HEK293 (cell line): Measurements from ENCODE around the gene MRPL14.

Experiments used
- CTCF ChIA-PET: fragments of 350-600 bp; formaldehyde crosslinking; extraction: SDS; loops from one replicate; lab custom pipeline; 2021; ENCODE audit warnings: antibody characterized with exemption; lab: Yijun Ruan, JAX
- POLR2A ChIA-PET: fragments of 300-600 bp; formaldehyde crosslinking; extraction: SDS; loops from one replicate; lab custom pipeline; 2020; ENCODE audit warnings: antibody characterized with exemption, inconsistent platforms; lab: Yijun Ruan, JAX
- H3K27ac ChIP-seq: fragments of 200-500 bp; sonication (Bioruptor generic); 2 replicates; pipeline ENCODE4 v1.5.1; 2014; ENCODE audit warnings: low read depth, low read length, control low read depth, inconsistent platforms; ENCODE audit errors: extremely low read depth
- H3K36me3 ChIP-seq, 2 experiments: fragments of 200-500 bp in 1 of 2; sonication (Bioruptor generic) in 1 of 2; 1 replicate in 1 of 2; 2 replicates in 1 of 2; pipeline ENCODE4 v1.5.1; 2014 to 2017; ENCODE audit warnings: inconsistent platforms in 2 of 2, low read length in 2 of 2; ENCODE audit not compliant: control insufficient read depth in 2 of 2, insufficient read depth in 1 of 2
- H3K4me1 ChIP-seq: fragments of 200-500 bp; sonication (Bioruptor generic); 2 replicates; pipeline ENCODE4 v1.5.1; 2014; ENCODE audit warnings: mild to moderate bottlenecking, low read length, inconsistent platforms; ENCODE audit not compliant: control insufficient read depth, insufficient read depth
- H3K4me3 ChIP-seq: 2 replicates; pipeline ENCODE4 v1.5.1; 2011; ENCODE audit warnings: low read depth, mild to moderate bottlenecking, control low read depth, low read length, moderate library complexity
- H3K9me3 ChIP-seq: fragments of 200-500 bp; sonication (Bioruptor generic); 2 replicates; pipeline ENCODE4 v1.5.1; 2014; ENCODE audit warnings: low read depth, low read length, inconsistent platforms; ENCODE audit not compliant: control insufficient read depth, insufficient read depth
- FEZF1 ChIP-seq: fragments of 450-650 bp; formaldehyde crosslinking; IDR thresholded peaks from 2 replicates; pipeline ENCODE4 v1.5.1; 2016; ENCODE audit warnings: missing biosample characterization, missing genetic modification characterization
- GFI1B ChIP-seq: fragments of 450-650 bp; formaldehyde crosslinking; IDR thresholded peaks from 2 replicates; pipeline ENCODE4 v1.5.1; 2016; ENCODE audit warnings: missing biosample characterization, missing genetic modification characterization
- GLIS1 ChIP-seq: fragments of 450-650 bp; formaldehyde crosslinking; IDR thresholded peaks from 2 replicates; pipeline ENCODE4 v1.5.1; 2016; ENCODE audit warnings: missing biosample characterization, missing genetic modification characterization
- HOXC10 ChIP-seq: sonication (generic); formaldehyde crosslinking; IDR thresholded peaks from 2 replicates; pipeline ENCODE4 v1.8.1; 2023; ENCODE audit warnings: mild to moderate bottlenecking, missing genetic modification reagents
- PRDM6 ChIP-seq: fragments of 450-650 bp; formaldehyde crosslinking; IDR thresholded peaks from 2 replicates; pipeline ENCODE4 v1.5.1; 2017; ENCODE audit warnings: missing biosample characterization, missing genetic modification characterization
- SCRT2 ChIP-seq: fragments of 450-650 bp; formaldehyde crosslinking; IDR thresholded peaks from 2 replicates; pipeline ENCODE4 v1.5.1; 2016; ENCODE audit warnings: missing biosample characterization, missing genetic modification characterization
- WT1 ChIP-seq: fragments of 450-650 bp; formaldehyde crosslinking; IDR thresholded peaks from 2 replicates; pipeline ENCODE4 v1.5.1; 2016; ENCODE audit warnings: missing biosample characterization, missing genetic modification characterization
- ZBTB17 ChIP-seq: fragments of 450-650 bp; formaldehyde crosslinking; IDR thresholded peaks from 2 replicates; pipeline ENCODE4 v1.5.1; 2016; ENCODE audit warnings: missing biosample characterization, missing genetic modification characterization
- ZNF112 ChIP-seq: fragments of 450-650 bp; formaldehyde crosslinking; IDR thresholded peaks from 2 replicates; pipeline ENCODE4 v1.5.0; 2017; ENCODE audit warnings: missing biosample characterization, missing genetic modification characterization
- ZNF248 ChIP-seq: fragments of 450-650 bp; formaldehyde crosslinking; IDR thresholded peaks from 2 replicates; pipeline ENCODE4 v1.5.1; 2017; ENCODE audit warnings: missing biosample characterization, missing genetic modification characterization
- ZNF311 ChIP-seq: fragments of 450-650 bp; formaldehyde crosslinking; IDR thresholded peaks from 2 replicates; pipeline ENCODE4 v1.5.1; 2017; ENCODE audit warnings: missing biosample characterization, missing genetic modification characterization, borderline replicate concordance
- ZNF423 ChIP-seq: fragments of 450-650 bp; formaldehyde crosslinking; IDR thresholded peaks from 2 replicates; pipeline ENCODE4 v1.5.1; 2016; ENCODE audit warnings: missing biosample characterization, missing genetic modification characterization
- ZNF473 ChIP-seq: fragments of 450-650 bp; formaldehyde crosslinking; IDR thresholded peaks from 2 replicates; pipeline ENCODE4 v1.5.1; 2017; ENCODE audit warnings: missing biosample characterization, missing genetic modification characterization
- ZNF544 ChIP-seq: fragments of 450-650 bp; formaldehyde crosslinking; IDR thresholded peaks from 2 replicates; pipeline ENCODE4 v1.5.0; 2017; ENCODE audit warnings: missing biosample characterization, missing genetic modification characterization
- ZNF558 ChIP-seq: fragments of 450-650 bp; formaldehyde crosslinking; IDR thresholded peaks from 2 replicates; pipeline ENCODE4 v1.5.1; 2016; ENCODE audit warnings: missing biosample characterization, missing genetic modification characterization
- ZNF571 ChIP-seq: fragments of 450-650 bp; formaldehyde crosslinking; IDR thresholded peaks from 2 replicates; pipeline ENCODE4 v1.5.0; 2017; ENCODE audit warnings: missing biosample characterization, missing genetic modification characterization
- ZNF621 ChIP-seq: fragments of 450-650 bp; formaldehyde crosslinking; IDR thresholded peaks from 2 replicates; pipeline ENCODE4 v1.5.1; 2017; ENCODE audit warnings: missing biosample characterization, missing genetic modification characterization
- ZNF624 ChIP-seq: fragments of 450-650 bp; formaldehyde crosslinking; IDR thresholded peaks from 2 replicates; pipeline ENCODE4 v1.5.1; 2017; ENCODE audit warnings: missing biosample characterization, missing genetic modification characterization
- ZNF660 ChIP-seq: fragments of 450-650 bp; IDR thresholded peaks from 2 replicates; pipeline ENCODE4 v1.5.1; 2018; ENCODE audit warnings: missing biosample characterization, mild to moderate bottlenecking, missing genetic modification characterization
- ZNF677 ChIP-seq: fragments of 450-650 bp; IDR thresholded peaks from 2 replicates; pipeline ENCODE4 v1.5.0; 2018; ENCODE audit warnings: missing biosample characterization, mild to moderate bottlenecking, missing genetic modification characterization, moderate library complexity
- ZNF701 ChIP-seq: fragments of 450-650 bp; formaldehyde crosslinking; IDR thresholded peaks from 2 replicates; pipeline ENCODE4 v1.5.1; 2016; ENCODE audit warnings: missing biosample characterization, missing genetic modification characterization
- ZSCAN23 ChIP-seq: fragments of 450-650 bp; formaldehyde crosslinking; IDR thresholded peaks from 2 replicates; pipeline ENCODE4 v1.5.1; 2016; ENCODE audit warnings: missing biosample characterization, missing genetic modification characterization
- TF ChIP-seq, protein P1 (sequence below): fragments of 450-650 bp; formaldehyde crosslinking; conservative IDR thresholded peaks from 2 replicates; pipeline ENCODE4 v1.5.1; 2016; ENCODE audit warnings: low read depth, missing biosample characterization, missing genetic modification characterization
- TF ChIP-seq, protein P2 (sequence below): fragments of 450-650 bp; IDR thresholded peaks from 2 replicates; pipeline ENCODE4 v1.5.1; 2018; ENCODE audit warnings: missing biosample characterization, mild to moderate bottlenecking, missing genetic modification characterization
- TF ChIP-seq, protein P3 (sequence below): fragments of 450-650 bp; formaldehyde crosslinking; IDR thresholded peaks from 2 replicates; pipeline ENCODE4 v1.5.1; 2017; ENCODE audit warnings: missing biosample characterization, missing genetic modification characterization

The MRPL14 gene

GRCh38 chr6:44105993-44106740, 21.1 kb downstream of the MRPL14 start:
- no peaks in the 10 kb centered on the region for H3K9me3 ChIP-seq
- no peak overlapping the region for H3K27ac ChIP-seq
- H3K4me3 ChIP-seq = no peak overlapping the region
- ChIA-PET POLR2A (interaction anchor here (0.5 kb wide), 1 partner anchor 487 kb away, joined by 3 read pairs; no protein-coding TSS in a partner anchor), CTCF (interaction anchor here (0.8 to 1.2 kb wide), 4 partner anchors 8 to 129 kb away, joined by 3 to 6 read pairs (median 4); no protein-coding TSS in a partner anchor)
- H3K4me1 ChIP-seq = 0 out of 2 replicates have a peak, but pooled peaks cover 4% of the 10 kb centered on the region
- peaks cover 13 to 85% of the 10 kb centered on the region in 2 experiments; a peak in 2 of 3 replicates for H3K36me3 ChIP-seq
- peak; percentile 43 for TF ChIP-seq FEZF1
- peak; percentile 59; the same call in 1 of the 2 replicates for TF ChIP-seq PRDM6
- no peak for TF ChIP-seq ZNF701 (tag by site-specific recombination)
- TF ChIP-seq ZBTB17 = 0 out of 2 replicates have a peak, but pooled peaks have one; percentile 31
- no peak for TF ChIP-seq HOXC10 (CRISPR knock-in tag)
- TF ChIP-seq, protein P1, sequence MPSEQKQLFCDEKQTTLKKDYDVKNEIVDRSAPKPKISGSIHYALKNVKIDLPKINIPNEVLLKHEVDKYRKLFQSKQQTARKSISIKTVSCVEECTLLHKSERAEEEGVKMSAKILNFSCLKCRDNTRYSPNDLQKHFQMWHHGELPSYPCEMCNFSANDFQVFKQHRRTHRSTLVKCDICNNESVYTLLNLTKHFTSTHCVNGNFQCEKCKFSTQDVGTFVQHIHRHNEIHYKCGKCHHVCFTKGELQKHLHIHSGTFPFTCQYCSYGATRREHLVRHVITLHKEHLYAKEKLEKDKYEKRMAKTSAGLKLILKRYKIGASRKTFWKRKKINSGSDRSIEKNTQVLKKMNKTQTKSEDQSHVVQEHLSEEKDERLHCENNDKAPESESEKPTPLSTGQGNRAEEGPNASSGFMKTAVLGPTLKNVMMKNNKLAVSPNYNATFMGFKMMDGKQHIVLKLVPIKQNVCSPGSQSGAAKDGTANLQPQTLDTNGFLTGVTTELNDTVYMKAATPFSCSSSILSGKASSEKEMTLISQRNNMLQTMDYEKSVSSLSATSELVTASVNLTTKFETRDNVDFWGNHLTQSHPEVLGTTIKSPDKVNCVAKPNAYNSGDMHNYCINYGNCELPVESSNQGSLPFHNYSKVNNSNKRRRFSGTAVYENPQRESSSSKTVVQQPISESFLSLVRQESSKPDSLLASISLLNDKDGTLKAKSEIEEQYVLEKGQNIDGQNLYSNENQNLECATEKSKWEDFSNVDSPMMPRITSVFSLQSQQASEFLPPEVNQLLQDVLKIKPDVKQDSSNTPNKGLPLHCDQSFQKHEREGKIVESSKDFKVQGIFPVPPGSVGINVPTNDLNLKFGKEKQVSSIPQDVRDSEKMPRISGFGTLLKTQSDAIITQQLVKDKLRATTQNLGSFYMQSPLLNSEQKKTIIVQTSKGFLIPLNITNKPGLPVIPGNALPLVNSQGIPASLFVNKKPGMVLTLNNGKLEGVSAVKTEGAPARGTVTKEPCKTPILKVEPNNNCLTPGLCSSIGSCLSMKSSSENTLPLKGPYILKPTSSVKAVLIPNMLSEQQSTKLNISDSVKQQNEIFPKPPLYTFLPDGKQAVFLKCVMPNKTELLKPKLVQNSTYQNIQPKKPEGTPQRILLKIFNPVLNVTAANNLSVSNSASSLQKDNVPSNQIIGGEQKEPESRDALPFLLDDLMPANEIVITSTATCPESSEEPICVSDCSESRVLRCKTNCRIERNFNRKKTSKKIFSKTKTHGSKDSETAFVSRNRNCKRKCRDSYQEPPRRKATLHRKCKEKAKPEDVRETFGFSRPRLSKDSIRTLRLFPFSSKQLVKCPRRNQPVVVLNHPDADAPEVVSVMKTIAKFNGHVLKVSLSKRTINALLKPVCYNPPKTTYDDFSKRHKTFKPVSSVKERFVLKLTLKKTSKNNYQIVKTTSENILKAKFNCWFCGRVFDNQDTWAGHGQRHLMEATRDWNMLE = no peak
- TF ChIP-seq GFI1B (tag by site-specific recombination) = no peak
- TF ChIP-seq ZNF558 (tag by site-specific recombination) = no peak
- TF ChIP-seq GLIS1 (tag by site-specific recombination) = no peak
- peak; percentile 68; the same call in 1 of the 2 replicates for TF ChIP-seq SCRT2 (tag by site-specific recombination)

DNA sequence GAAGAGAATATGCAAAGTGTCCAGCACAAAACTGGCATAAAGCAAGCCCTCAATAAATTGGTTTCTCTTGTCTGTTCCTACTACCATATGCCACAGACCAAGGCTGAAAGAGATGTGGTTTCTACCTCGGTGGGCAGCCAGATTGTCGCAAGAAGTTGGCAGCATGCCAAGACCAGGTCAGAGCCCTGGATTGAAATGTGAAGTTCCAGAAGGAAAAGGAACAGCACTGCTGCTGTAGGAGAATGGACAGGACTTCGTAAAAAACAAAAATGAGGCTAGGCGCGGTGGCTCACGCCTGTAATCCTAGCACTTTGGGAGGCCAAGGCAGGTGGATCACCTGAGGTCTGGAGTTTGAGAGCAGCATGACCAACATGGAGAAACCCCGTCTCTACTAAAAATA, 22.1 kb downstream of the MRPL14 start:
- H3K4me1 ChIP-seq = 0 out of 2 replicates have a peak, but pooled peaks cover 4% of the 10 kb centered on the region
- no peaks in the 10 kb centered on the region for H3K9me3 ChIP-seq
- ChIA-PET POLR2A (no interaction called here), CTCF (interaction anchor here (0.8 to 1.0 kb wide), 2 partner anchors 9 to 14 kb away, joined by 3 to 4 read pairs; no protein-coding TSS in a partner anchor)
- peaks cover 11 to 83% of the 10 kb centered on the region in 2 experiments; a peak in 2 of 3 replicates for H3K36me3 ChIP-seq
- H3K4me3 ChIP-seq = no peak overlapping the region
- no peak overlapping the region for H3K27ac ChIP-seq
- TF ChIP-seq, protein P2, sequence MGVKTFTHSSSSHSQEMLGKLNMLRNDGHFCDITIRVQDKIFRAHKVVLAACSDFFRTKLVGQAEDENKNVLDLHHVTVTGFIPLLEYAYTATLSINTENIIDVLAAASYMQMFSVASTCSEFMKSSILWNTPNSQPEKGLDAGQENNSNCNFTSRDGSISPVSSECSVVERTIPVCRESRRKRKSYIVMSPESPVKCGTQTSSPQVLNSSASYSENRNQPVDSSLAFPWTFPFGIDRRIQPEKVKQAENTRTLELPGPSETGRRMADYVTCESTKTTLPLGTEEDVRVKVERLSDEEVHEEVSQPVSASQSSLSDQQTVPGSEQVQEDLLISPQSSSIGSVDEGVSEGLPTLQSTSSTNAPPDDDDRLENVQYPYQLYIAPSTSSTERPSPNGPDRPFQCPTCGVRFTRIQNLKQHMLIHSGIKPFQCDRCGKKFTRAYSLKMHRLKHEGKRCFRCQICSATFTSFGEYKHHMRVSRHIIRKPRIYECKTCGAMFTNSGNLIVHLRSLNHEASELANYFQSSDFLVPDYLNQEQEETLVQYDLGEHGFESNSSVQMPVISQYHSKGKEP (tag by site-specific recombination) = peak; percentile 47; the same call in 1 of the 2 replicates
- TF ChIP-seq WT1 (tag by site-specific recombination) (no peak), ZNF677 (peak; percentile 67; the same call in 1 of the 2 replicates), ZNF473 (tag by site-specific recombination) (peak; percentile 49; the same call in 1 of the 2 replicates), ZNF621 (0 out of 2 replicates have a peak, but pooled peaks have one; percentile 51), ZNF423 (tag by site-specific recombination) (0 out of 2 replicates have a peak, but pooled peaks have one; percentile 17), ZNF248 (tag by site-specific recombination) (0 out of 2 replicates have a peak, but pooled peaks have one; percentile 40), ZNF660 (tag by site-specific recombination) (peak; percentile 69; the same call in 1 of the 2 replicates), ZNF112 (tag by site-specific recombination) (peak; percentile 88), ZNF571 (tag by site-specific recombination) (peak; percentile 91; the same call in 1 of the 2 replicates), ZNF544 (tag by site-specific recombination) (peak; percentile 96), ZSCAN23 (no peak), ZNF624 (0 out of 2 replicates have a peak, but pooled peaks have one; percentile 65), ZNF311 (0 out of 2 replicates have a peak, but pooled peaks have one; percentile 84)
- TF ChIP-seq, protein P3, sequence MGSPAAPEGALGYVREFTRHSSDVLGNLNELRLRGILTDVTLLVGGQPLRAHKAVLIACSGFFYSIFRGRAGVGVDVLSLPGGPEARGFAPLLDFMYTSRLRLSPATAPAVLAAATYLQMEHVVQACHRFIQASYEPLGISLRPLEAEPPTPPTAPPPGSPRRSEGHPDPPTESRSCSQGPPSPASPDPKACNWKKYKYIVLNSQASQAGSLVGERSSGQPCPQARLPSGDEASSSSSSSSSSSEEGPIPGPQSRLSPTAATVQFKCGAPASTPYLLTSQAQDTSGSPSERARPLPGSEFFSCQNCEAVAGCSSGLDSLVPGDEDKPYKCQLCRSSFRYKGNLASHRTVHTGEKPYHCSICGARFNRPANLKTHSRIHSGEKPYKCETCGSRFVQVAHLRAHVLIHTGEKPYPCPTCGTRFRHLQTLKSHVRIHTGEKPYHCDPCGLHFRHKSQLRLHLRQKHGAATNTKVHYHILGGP (tag by site-specific recombination) = peak; percentile 71
